Activated CD8-positive, alpha-beta memory T cell treated with anti-CD3 and anti-CD28 coated beads for 1 hour (primary cell): ENCODE results near the gene SPTLC2.
"Not testable (repeated sequence)": the region's sequence is repeated elsewhere in the genome, so short reads cannot be mapped to it uniquely, and the experiment has no call there.

Experiments used
- DNase-seq, 2 donors: peaks; one replicate each; pipeline ENCODE4 v3.0.0-alpha.2; 2020; ENCODE audit warnings: low read depth in 1 of 2; ENCODE audit errors: extremely low read depth in 1 of 2

The SPTLC2 gene

GRCh38 chr14:77616454-77617229 lies at the start of gene SPTLC2:
Gene SPTLC2, minus strand, starts transcription at chr14:77616637. Its CDS starts 58 bp downstream, at chr14:77616579.
- peak; percentile 92 to 96 for DNase-seq

- no peak for DNase-seq
Measured at GRCh38 chr14:77663293-77663692, 46.9 kb upstream of the SPTLC2 start.

DNA sequence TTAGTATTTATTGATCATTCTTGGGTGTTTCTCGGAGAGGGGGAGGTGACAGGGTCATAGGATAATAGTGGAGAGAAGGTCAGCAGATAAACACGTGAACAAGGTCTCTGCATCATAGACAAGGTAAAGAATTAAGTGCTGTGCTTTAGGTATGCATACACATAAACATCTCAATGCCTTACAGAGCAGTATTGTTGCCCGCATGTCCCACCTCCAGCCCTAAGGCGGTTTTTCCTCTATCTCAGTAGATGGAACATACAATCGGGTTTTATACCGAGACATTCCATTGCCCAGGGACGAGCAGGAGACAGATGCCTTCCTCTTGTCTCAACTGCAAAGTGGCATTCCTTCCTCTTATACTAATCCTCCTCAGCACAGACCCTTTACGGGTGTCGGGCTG lies 45.1 kb upstream of the SPTLC2 start:
- DNase-seq, result not testable (repeated sequence)

GRCh38 chr14:77660754-77661153 lies 44.3 kb upstream of the SPTLC2 start:
- no peak for DNase-seq

DNA sequence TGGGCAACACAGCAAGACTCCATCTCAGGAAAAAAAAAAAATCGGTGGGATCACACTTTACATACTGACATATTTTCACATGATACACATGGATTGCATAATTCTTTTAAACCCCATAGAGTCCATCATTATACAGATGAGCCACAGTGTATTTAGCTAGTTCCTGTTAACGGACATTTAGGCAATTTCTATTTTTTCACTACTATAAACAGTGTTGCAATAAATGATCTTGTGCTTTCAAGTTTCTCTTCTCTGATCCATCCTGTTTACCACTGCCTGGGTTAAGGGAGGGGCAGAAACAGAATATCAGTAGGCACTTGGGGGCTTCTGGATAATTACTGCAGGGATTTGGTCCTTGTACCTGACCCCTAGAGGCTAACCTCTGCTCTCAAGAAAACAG lies 43.4 kb upstream of the SPTLC2 start:
- DNase-seq, result no peak

GRCh38 chr14:77657280-77657679 lies 40.8 kb upstream of the SPTLC2 start:
- no peak for DNase-seq

GRCh38 chr14:77654001-77654441 lies 37.6 kb upstream of the SPTLC2 start:
- DNase-seq, result no peak

- no peak for DNase-seq
Measured at GRCh38 chr14:77649326-77649725, 32.9 kb upstream of the SPTLC2 start.

DNA sequence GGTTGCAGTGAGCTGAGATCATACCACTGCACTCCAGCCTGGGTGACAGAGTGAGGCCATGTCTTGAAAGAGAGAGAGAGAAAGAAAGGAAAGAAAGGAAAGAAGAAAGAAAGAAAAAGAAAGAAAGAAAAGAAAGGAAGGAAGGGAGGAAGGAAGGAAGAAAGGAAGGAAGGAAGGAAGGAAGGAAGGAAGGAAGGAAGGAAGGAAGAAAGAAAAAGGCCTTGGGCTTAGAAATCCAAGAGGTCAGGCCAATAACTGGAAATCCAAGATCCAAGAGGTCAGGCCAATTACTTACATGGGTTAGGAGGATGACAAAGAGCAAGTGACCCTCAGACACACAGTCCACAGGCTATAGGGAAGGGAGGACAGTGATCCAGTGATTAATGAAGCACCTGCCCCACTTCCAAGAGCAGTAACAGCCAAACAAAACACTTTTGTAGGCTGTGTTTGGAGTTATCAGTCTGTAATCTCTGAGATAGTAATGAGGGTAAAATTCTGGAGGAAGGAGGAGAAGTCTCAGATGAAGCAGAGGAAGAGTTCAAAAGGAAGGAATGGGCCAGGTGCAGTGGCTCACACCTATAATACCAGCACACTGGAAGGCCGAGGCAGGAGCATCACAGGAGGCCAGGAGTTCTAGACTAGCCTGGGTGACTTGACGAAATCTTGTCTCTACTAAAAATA lies 32.2 kb upstream of the SPTLC2 start:
- DNase-seq, result no peak

DNA sequence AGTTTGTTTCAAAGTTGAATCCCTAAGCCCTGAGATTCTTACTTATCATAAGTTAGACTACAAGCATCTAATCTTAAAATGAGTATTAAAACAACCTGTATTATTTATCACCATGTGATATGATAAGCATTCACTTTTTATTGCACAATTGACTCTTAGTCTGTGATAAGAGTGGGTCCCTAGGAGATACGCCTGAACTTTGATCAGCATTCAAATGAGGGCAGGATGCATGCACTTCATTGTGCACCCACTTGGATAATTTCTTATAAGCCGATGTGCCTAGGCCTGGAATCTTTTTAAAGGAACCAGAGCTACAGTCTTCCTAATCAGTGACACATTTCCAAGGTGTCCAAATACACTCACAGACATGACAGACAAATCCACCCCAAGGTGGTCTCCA lies 31.4 kb upstream of the SPTLC2 start:
- no peak for DNase-seq

GRCh38 chr14:77646907-77647306 lies 30.5 kb upstream of the SPTLC2 start:
- no peak for DNase-seq

- no peak for DNase-seq
Measured at GRCh38 chr14:77645520-77646230, 29.2 kb upstream of the SPTLC2 start.

GRCh38 chr14:77642407-77642806 lies 26.0 kb upstream of the SPTLC2 start:
- no peak for DNase-seq

DNA sequence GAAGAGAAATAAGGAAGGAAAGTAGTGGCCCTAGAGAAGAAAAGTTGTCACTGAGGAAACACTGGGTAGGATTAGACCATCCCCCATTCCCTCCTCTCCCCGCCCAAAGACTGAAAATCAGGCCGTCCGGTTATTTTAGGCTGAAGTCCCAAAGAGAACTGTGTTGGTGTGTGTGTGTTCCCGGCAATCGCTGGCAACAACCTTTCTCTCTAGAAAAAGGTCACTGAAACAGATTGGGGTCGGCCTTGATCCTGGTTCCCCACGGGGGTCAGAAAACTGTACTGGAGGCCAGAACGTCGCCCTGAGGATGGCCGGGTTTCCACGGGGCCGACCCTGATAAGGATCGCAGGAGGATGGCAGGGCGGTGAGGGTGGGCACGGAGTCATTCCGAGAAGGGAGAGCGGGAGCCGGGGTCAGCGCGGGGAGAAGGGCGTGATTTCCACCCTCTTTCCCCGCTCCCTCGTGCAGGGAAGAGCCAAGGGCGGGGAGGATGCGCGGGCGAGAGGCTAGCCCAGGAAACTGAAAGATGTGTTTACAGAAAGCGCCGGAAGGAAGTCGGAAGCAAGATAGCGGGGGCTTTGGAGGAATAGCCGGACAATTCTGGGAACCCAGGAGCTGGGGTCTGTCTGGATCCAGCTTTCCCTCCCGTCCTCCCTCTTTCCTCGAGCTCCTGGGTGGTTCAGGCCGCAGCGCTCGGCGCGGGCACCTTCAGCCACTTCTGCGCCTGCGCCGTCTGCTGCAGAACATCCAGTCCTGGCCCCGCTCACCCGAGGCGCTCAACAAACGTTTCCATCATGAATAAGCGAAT lies 25.3 kb upstream of the SPTLC2 start:
- DNase-seq, result peak; percentile 10 to 53

GRCh38 chr14:77640756-77641533 lies 24.5 kb upstream of the SPTLC2 start:
- no peak for DNase-seq

DNA sequence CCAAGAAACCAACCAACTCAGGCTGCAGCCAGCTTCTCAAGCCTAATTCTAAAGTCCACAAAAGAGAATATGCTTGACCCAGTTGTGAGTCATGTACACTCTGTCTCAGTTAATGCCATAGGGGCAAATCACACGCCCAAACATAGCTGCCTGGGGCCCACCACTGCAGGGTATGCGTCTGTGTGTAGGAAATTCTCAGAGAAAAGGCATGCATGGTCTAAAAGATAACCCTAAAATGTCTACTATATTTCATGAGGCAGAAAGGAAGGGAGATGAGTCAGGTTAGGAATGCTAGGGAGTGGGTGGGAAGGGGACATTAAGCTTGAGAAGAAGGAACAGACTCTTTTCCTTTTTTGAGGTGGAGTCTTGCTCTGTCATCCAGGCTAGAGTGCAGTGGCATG lies 22.3 kb upstream of the SPTLC2 start:
- DNase-seq, result no peak

GRCh38 chr14:77635869-77636268 lies 19.4 kb upstream of the SPTLC2 start:
- DNase-seq, result not testable (repeated sequence)

DNA sequence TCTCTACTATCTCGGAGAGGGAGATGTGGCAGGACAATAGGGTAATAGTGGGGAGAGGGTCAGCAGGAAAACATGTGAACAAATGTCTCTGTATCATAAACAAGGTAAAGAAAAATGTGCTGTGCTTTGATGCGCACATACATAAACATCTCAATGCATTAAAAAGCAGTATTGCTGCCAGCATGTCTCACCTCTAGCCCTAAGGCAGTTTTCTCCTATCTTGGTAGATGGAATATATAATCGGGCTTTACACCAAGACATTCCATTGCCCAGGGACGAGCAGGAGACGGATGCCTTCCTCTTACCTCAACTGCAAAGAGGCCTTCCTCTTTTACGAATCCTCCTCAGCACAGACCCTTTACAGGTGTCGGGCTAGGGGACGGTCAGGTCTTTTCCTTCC lies 19.0 kb upstream of the SPTLC2 start:
- not testable (repeated sequence) for DNase-seq

DNA sequence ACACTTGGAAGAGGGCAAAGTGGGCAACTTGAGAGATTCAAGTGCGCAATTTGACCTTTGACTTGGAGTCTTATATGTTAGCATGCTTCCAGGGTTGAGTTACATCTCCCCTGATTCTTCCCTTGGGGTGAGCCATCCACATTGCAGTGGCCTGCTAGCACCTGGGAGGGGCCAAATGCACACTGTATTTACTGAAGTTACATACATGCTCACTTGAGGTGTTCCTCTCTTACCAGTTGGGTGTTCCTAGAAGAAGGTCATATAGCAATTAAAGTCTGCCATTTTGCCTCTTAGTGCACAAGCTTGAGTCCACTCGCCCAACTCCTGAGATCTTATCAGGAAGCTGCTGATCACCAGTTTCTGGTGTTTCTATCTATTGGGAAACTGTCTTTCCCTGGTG lies 13.7 kb upstream of the SPTLC2 start:
- DNase-seq, result no peak

- no peak for DNase-seq
Measured at GRCh38 chr14:77625360-77625759, 8.9 kb upstream of the SPTLC2 start.
